ENCODE measurements around the gene ITIH3.

GRCh38 chr3:52830535-52831258 is 36.1 kb downstream of the ITIH3 start, which contains the start of gene ITIH4:
- TF ChIP-seq POLR2A (IDR thresholded peaks at IDR 0.05): no peak
- no peak for TF ChIP-seq CTCF (IDR thresholded peaks at IDR 0.05)
